PC-3 (cell line): ENCODE measurements around the gene MBOAT1. TPM values are rescaled to one million over a fixed set of nuclear protein-coding genes. Genes with fewer than 3 reads are reported as not detected.

Experiments
- ATAC-seq: fragments of 200-7000 bp; cut with Tn5 transposase; 2 replicates; pipeline ENCODE4 v1.9.1; 2020; ENCODE audit warnings: mild to moderate bottlenecking, moderate library complexity
- BruUV-seq: library from RNA; stranded (reverse); fragments of 400-500 nt; replicated peaks from 2 replicates; lab custom pipeline; 2021; lab: Mats Ljungman, UMichigan
- CTCF ChIA-PET: fragments of 300-600 bp; sonication (Branson Sonifier 250); formaldehyde crosslinking; loops from one replicate; lab custom pipeline; 2022; ENCODE audit warnings: antibody characterized with exemption; lab: Charles Lee
- POLR2A ChIA-PET: fragments of 300-600 bp; sonication (Branson Sonifier 250); formaldehyde crosslinking; loops from one replicate; lab custom pipeline; 2022; ENCODE audit warnings: antibody characterized with exemption; ENCODE audit not compliant: unreplicated experiment; lab: Charles Lee
- DNase-seq: peaks from one replicate; pipeline ENCODE4 v3.0.0-alpha.2; 2015
- H2AFZ ChIP-seq: fragments of 300-600 bp; sonication (generic); 2 replicates; pipeline ENCODE4 v1.6.0; 2016; ENCODE audit warnings: antibody characterized with exemption, low read length
- H3F3A ChIP-seq: fragments of 300-600 bp; sonication (generic); one replicate; pipeline ENCODE4 v1.6.0; 2017; ENCODE audit warnings: antibody characterized with exemption, low read length, control low read depth, mild to moderate bottlenecking; ENCODE audit not compliant: unreplicated experiment
- H3K27ac ChIP-seq: fragments of 300-600 bp; sonication (generic); 2 replicates; pipeline ENCODE4 v1.5.1; 2016; ENCODE audit warnings: mild to moderate bottlenecking, low read length
- H3K27me3 ChIP-seq: fragments of 300-600 bp; sonication (generic); 2 replicates; pipeline ENCODE4 v1.6.1; 2016; ENCODE audit warnings: low read length, mixed read lengths
- H3K36me3 ChIP-seq: fragments of 300-600 bp; sonication (generic); 2 replicates; pipeline ENCODE4 v1.6.1; 2016; ENCODE audit warnings: low read depth, mixed run types, low read length, mixed read lengths
- H3K4me1 ChIP-seq: fragments of 300-600 bp; sonication (generic); 2 replicates; pipeline ENCODE4 v1.5.1; 2016; ENCODE audit warnings: low read length; ENCODE audit not compliant: insufficient read depth
- H3K4me2 ChIP-seq: fragments of 300-600 bp; sonication (generic); 2 replicates; pipeline ENCODE4 v1.6.0; 2016; ENCODE audit warnings: low read length
- H3K4me3 ChIP-seq: fragments of 300-600 bp; sonication (generic); 2 replicates; pipeline ENCODE4 v1.5.1; 2016; ENCODE audit warnings: mild to moderate bottlenecking, low read length, mixed read lengths
- H3K79me2 ChIP-seq: fragments of 300-600 bp; sonication (generic); 2 replicates; pipeline ENCODE4 v1.6.1; 2017; ENCODE audit warnings: low read length, mixed read lengths
- H3K9ac ChIP-seq: fragments of 300-600 bp; sonication (generic); 2 replicates; pipeline ENCODE4 v1.6.0; 2016; ENCODE audit warnings: mild to moderate bottlenecking, low read length
- H3K9me2 ChIP-seq: fragments of 300-600 bp; sonication (generic); replicated peaks from 2 replicates; pipeline ENCODE4 v1.6.1; 2016; ENCODE audit warnings: mixed run types, low read length, mixed read lengths
- H3K9me3 ChIP-seq: fragments of 300-600 bp; sonication (generic); 2 replicates; pipeline ENCODE4 v1.6.1; 2016; ENCODE audit warnings: low read length, mixed read lengths
- H4K20me1 ChIP-seq: fragments of 300-600 bp; sonication (generic); 2 replicates; pipeline ENCODE4 v1.6.1; 2016; ENCODE audit warnings: low read length, mixed read lengths
- CTCF ChIP-seq: fragments of 300-600 bp; sonication (generic); conservative IDR thresholded peaks from 2 replicates; pipeline ENCODE4 v1.5.1; 2017; ENCODE audit warnings: antibody characterized with exemption, low read depth, mild to moderate bottlenecking, low read length
- EZH2 ChIP-seq: fragments of 300-600 bp; sonication (generic); IDR thresholded peaks from one replicate; pipeline ENCODE4 v1.6.1; 2017; ENCODE audit warnings: antibody characterized with exemption, mild to moderate bottlenecking, low read length; ENCODE audit not compliant: unreplicated experiment
- EZH2phosphoT487 ChIP-seq: fragments of 300-600 bp; sonication (generic); IDR thresholded peaks from 2 replicates; pipeline ENCODE4 v1.6.1; 2018; ENCODE audit warnings: mild to moderate bottlenecking, antibody characterized with exemption, low read length, borderline replicate concordance
- intact Hi-C: fragments of 100-400 bp; cut with micrococcal nuclease; formaldehyde crosslinking; loops from 2 replicates; pipeline ENCODE4 v1.9.0; 2023
- total RNA-seq: library from RNA; depleted of rRNA; stranded (reverse); fragments of >200 nt; gene quantifications from 2 replicates; pipeline ENCODE4 v1.2.3, GENCODE V29; 2014

MBOAT1 gene
- total RNA-seq, 1 experiment from 2014 or later: 8.4 TPM

- H3K4me3 ChIP-seq: no peak overlapping the region
- no peak overlapping the region for H2AFZ ChIP-seq
- H3K79me2 ChIP-seq: no peaks in the 10 kb centered on the region
- no peak for TF ChIP-seq CTCF
- no peak for TF ChIP-seq EZH2
- TF ChIP-seq EZH2phosphoT487: no peak
- no peaks in the 10 kb centered on the region for H3K36me3 ChIP-seq
- H3K9me2 ChIP-seq: no peaks in the 10 kb centered on the region
- H4K20me1 ChIP-seq: no peaks in the 10 kb centered on the region
- H3F3A ChIP-seq: no peaks in the 10 kb centered on the region
- POLR2A ChIA-PET: no interaction called here
- H3K27me3 ChIP-seq: peaks cover 22% of the 10 kb centered on the region; the same call in 1 of the 2 replicates
- BruUV-seq: no TSS peak
- no peak overlapping the region for H3K4me2 ChIP-seq
- ATAC-seq: no peak
- H3K27ac ChIP-seq: no peak overlapping the region
- H3K9me3 ChIP-seq: no peaks in the 10 kb centered on the region
- intact Hi-C loops: no loop called here
- H3K4me1 ChIP-seq: no peaks in the 10 kb centered on the region
- CTCF ChIA-PET: no interaction called here
- DNase-seq: no peak
- no peak overlapping the region for H3K9ac ChIP-seq
Measured at GRCh38 chr6:20060252-20060651, 152.0 kb downstream of the MBOAT1 start.

GRCh38 chr6:20058912-20059311 lies 153.4 kb downstream of the MBOAT1 start:
- intact Hi-C loops: loop anchor here (5.0 kb wide), 1 partner anchor 207 kb away; no protein-coding TSS in a partner anchor
- ATAC-seq (no peak), DNase-seq (no peak)
- Histone ChIP-seq H3K36me3 (no peaks in the 10 kb centered on the region), H3K4me2 (no peak overlapping the region), H3K4me3 (no peak overlapping the region), H3K27me3 (peaks cover 8% of the 10 kb centered on the region; the same call in 1 of the 2 replicates), H3K9ac (no peak overlapping the region), H3K79me2 (no peaks in the 10 kb centered on the region), H3K9me2 (no peaks in the 10 kb centered on the region), H2AFZ (no peak overlapping the region), H3F3A (no peaks in the 10 kb centered on the region), H3K9me3 (no peaks in the 10 kb centered on the region), H4K20me1 (no peaks in the 10 kb centered on the region), H3K4me1 (no peaks in the 10 kb centered on the region), H3K27ac (no peak overlapping the region)
- no TSS peak for BruUV-seq
- POLR2A ChIA-PET: no interaction called here
- CTCF ChIA-PET: no interaction called here
- no peak for TF ChIP-seq EZH2phosphoT487
- peak; percentile 29; the same call in 1 of the 2 replicates for TF ChIP-seq CTCF
- TF ChIP-seq EZH2: no peak

- ChIA-PET POLR2A (no interaction called here), CTCF (no interaction called here)
- H2AFZ ChIP-seq: no peak overlapping the region
- H3K27me3 ChIP-seq: peaks cover 5% of the 10 kb centered on the region; the same call in 1 of the 2 replicates
- DNase-seq (no peak), ATAC-seq (no peak)
- H3K27ac ChIP-seq: no peak overlapping the region
- intact Hi-C loops: loop anchor here (5.0 kb wide), 1 partner anchor 206 kb away; no protein-coding TSS in a partner anchor
- H4K20me1 ChIP-seq: no peaks in the 10 kb centered on the region
- TF ChIP-seq EZH2 (no peak), EZH2phosphoT487 (no peak), CTCF (no peak)
- no peaks in the 10 kb centered on the region for H3K9me3 ChIP-seq
- H3K9ac ChIP-seq: no peak overlapping the region
- no peaks in the 10 kb centered on the region for H3K36me3 ChIP-seq
- H3K9me2 ChIP-seq: no peaks in the 10 kb centered on the region
- H3F3A ChIP-seq: no peaks in the 10 kb centered on the region
- no peak overlapping the region for H3K4me2 ChIP-seq
- no peak overlapping the region for H3K4me3 ChIP-seq
- no peaks in the 10 kb centered on the region for H3K4me1 ChIP-seq
- BruUV-seq: no TSS peak
- no peaks in the 10 kb centered on the region for H3K79me2 ChIP-seq
Measured at GRCh38 chr6:20058121-20058905, 154.0 kb downstream of the MBOAT1 start.
